Activated naive CD4-positive, alpha-beta T cell treated with anti-CD3 and anti-CD28 coated beads for 36 hours (primary cell): ENCODE results near the gene ZNF266. TPM values are rescaled to one million over a fixed set of nuclear protein-coding genes. Genes with fewer than 3 reads are reported as not detected.

Source experiments
- CTCF ChIA-PET: fragments of 350-600 bp; sonication (Branson Sonifier 250); formaldehyde crosslinking; loops from one replicate; lab custom pipeline; 2021; ENCODE audit warnings: antibody characterized with exemption; lab: Charles Lee
- DNase-seq: peaks from one replicate; pipeline ENCODE4 v3.0.0-alpha.2; 2020
- H3K27ac Mint-ChIP-seq: one replicate; pipeline ENCODE4 v1.8.0; 2021; ENCODE audit warnings: mild to moderate bottlenecking, mixed read lengths
- H3K27me3 Mint-ChIP-seq: one replicate; pipeline ENCODE4 v1.8.0; 2021; ENCODE audit warnings: low read depth, mixed read lengths
- H3K36me3 Mint-ChIP-seq: one replicate; pipeline ENCODE4 v1.8.0; 2021; ENCODE audit warnings: low read depth, mixed read lengths
- H3K4me1 Mint-ChIP-seq: one replicate; pipeline ENCODE4 v1.8.0; 2021; ENCODE audit warnings: low read depth, mixed read lengths
- H3K4me3 Mint-ChIP-seq: one replicate; pipeline ENCODE4 v1.8.0; 2021; ENCODE audit warnings: mild to moderate bottlenecking, moderate library complexity, mixed read lengths
- H3K9me3 Mint-ChIP-seq: one replicate; pipeline ENCODE4 v1.8.0; 2021; ENCODE audit warnings: mixed read lengths
- intact Hi-C: fragments of 100-400 bp; cut with micrococcal nuclease; formaldehyde crosslinking; loops from one replicate; pipeline ENCODE4 v1.15.1; 2023
- total RNA-seq, 2 experiments: library from RNA; stranded (reverse); gene quantifications; one replicate each; pipeline ENCODE4 v1.2.3, GENCODE V29; 2021

The ZNF266 gene
- 10 to 100 TPM; 19.7 to 21.9 TPM for total RNA-seq

DNA sequence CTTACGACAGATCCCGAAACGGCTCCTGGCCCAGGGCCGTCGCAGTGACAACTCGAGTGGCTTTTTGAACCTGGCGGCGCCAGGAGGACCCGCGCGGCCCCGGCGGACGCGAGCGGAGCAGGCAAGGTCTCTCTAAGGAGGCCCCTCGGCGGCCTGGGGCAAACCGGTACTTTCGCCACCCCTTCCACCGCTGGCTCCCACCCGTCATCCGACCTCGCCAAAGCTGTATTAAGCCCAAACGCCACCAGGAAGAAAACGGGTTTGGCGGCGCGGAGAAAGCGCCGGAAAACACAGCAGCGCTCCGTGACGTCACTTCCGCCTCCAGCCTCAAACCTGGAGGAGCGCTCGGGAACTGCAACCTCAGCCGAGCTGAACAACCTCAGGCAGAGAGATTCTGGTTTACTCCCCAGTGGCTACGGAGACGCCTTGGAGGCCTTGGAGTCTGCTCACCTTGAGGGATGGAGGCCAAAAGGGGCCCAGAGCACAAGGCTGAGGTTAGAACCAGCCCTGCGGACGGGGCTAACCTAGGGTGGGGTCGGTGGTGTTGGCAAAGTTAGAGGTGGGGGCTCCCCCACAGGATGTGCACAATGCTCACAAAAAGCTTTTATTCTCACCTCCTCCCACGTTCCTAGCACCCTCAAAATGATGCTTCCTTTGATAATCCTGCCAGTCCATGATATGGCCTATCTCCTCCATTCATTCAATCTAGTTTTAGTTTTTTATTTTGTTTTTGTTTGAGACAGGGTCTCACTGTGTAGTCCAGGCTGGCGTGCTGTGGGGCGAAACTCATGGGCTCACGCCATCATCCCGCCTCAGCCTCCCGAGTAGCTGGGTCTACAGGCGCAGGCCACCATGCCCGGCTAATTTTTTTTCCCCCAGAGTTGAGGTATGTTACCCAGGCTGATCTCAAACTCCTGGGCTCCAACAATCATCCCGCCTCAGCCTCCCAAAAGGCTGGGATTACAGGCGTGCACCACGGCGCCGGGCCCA is at the start of gene ZNF266:
Gene ZNF266 (minus strand): TSS at position 295 of the 990 bp plus-strand sequence. CDS start 15,484 bp downstream, outside the sequence.
- Mint-ChIP-seq H3K36me3 (peaks cover 40% of the 10 kb centered on the region), H3K27ac (peak within 1 kb of the TSS; percentile 99), H3K27me3 (no peaks in the 10 kb centered on the region), H3K9me3 (peaks cover 9% of the 10 kb centered on the region), H3K4me3 (peak within 1 kb of the TSS; percentile 90), H3K4me1 (peaks cover 20% of the 10 kb centered on the region)
- DNase-seq: peak; percentile 96
- intact Hi-C loops: loop anchor here (1.0 to 10.0 kb wide), 8 partner anchors 103 to 669 kb away; partner anchors contain the start of genes ANGPTL6, PPAN, ZNF121 and ZNF317
- CTCF ChIA-PET: interaction anchor here (0.5 to 1.5 kb wide), 6 partner anchors 20 to 379 kb away, joined by 3 to 4 read pairs (median 3); no protein-coding TSS in a partner anchor

DNA sequence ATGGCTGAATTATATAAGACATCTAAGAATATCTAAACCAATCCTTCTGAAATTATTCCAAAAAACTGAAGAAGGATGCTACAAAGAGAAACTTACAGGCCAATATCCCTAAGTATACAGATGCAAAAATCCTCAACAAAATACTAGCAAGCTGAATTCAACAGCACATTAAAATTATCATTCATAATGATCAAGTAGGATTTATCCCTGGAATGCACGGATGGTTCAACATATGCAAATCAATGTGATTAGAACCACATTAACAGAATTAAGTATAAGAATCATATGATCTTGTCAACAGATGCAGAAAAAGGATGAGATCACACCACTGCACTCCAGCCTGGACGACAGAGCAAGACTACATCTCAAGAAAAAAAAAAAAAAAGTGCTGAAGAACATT is 49.8 kb upstream of the ZNF266 start:
- H3K9me3 Mint-ChIP-seq: peaks cover 51% of the 10 kb centered on the region
- CTCF ChIA-PET: no interaction called here
- H3K27me3 Mint-ChIP-seq: no peaks in the 10 kb centered on the region
- no peak overlapping the region for H3K27ac Mint-ChIP-seq
- intact Hi-C loops: no loop called here
- no peaks in the 10 kb centered on the region for H3K4me1 Mint-ChIP-seq
- no peak for DNase-seq
- H3K4me3 Mint-ChIP-seq: no peak overlapping the region
- peaks cover 10% of the 10 kb centered on the region for H3K36me3 Mint-ChIP-seq

DNA sequence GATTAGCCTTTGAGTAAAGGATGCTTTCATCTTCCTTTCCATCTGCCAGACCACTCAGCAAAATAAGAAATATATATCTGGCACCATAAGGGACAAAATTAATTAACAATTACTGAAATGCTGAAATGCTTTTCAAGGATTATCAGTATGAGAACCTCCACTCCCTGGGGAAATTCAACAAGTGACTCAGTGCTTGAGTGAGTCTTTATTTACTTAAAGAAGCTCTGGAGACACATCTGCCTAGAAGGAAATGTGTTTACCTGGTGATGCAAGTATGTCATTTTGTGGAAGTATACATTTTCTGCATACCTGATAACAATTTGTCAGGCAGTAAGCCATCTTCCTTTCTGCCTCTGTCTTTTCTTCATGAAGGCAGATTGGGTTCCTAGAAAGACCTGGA is 39.6 kb upstream of the ZNF266 start:
- no peak overlapping the region for H3K4me3 Mint-ChIP-seq
- DNase-seq: no peak
- H3K27me3 Mint-ChIP-seq: no peaks in the 10 kb centered on the region
- H3K9me3 Mint-ChIP-seq: peaks cover 23% of the 10 kb centered on the region
- peaks cover 3% of the 10 kb centered on the region for H3K36me3 Mint-ChIP-seq
- H3K4me1 Mint-ChIP-seq: no peaks in the 10 kb centered on the region
- intact Hi-C loops: no loop called here
- no peak overlapping the region for H3K27ac Mint-ChIP-seq
- CTCF ChIA-PET: no interaction called here

DNA sequence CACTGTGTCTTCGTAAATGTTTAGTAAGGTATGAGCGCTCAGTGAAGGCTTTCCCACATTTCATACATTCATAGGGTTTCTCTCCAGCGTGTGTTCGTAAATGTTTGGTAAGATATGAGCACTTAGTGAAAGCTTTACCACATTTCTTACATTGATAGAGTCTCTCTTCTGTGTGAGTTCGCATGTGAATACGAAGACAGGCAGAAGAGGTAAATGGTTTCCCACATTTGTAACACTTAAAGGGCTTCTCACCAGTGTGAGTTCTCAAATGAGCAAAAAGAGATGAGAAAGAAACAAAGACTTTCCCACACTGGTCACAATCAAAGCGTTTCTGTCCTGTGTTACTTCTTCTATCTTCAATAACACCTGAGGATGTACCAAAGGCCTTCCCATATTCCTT is 31.8 kb upstream of the ZNF266 start:
- CTCF ChIA-PET: no interaction called here
- Mint-ChIP-seq H3K27me3 (no peaks in the 10 kb centered on the region), H3K36me3 (peaks cover 6% of the 10 kb centered on the region), H3K9me3 (peaks cover 62% of the 10 kb centered on the region), H3K27ac (no peak overlapping the region), H3K4me3 (no peak overlapping the region), H3K4me1 (no peaks in the 10 kb centered on the region)
- no peak for DNase-seq
- intact Hi-C loops: no loop called here

DNA sequence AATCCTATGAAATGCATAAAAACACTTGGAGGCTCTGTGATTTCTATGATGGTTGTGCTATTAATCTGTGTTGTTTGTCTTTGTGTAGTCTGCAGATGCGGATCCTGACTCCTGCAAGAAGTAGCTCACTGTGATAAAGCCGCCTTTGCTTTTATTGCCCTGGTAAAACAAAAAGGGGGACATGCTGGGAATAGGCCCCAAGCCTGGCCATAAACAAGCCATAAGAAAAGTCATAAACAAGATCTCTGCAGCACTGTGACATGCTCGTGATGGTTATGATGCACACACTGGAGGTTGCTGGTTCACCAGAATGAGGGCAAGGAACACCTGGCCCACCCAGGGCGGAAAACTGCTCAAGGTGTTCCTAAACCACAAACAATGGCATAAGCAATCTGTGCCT is 26.6 kb upstream of the ZNF266 start:
- CTCF ChIA-PET: no interaction called here
- peaks cover 65% of the 10 kb centered on the region for H3K9me3 Mint-ChIP-seq
- no peak overlapping the region for H3K27ac Mint-ChIP-seq
- no peak for DNase-seq
- intact Hi-C loops: no loop called here
- no peaks in the 10 kb centered on the region for H3K27me3 Mint-ChIP-seq
- peaks cover 6% of the 10 kb centered on the region for H3K36me3 Mint-ChIP-seq
- H3K4me3 Mint-ChIP-seq: no peak overlapping the region
- no peaks in the 10 kb centered on the region for H3K4me1 Mint-ChIP-seq

DNA sequence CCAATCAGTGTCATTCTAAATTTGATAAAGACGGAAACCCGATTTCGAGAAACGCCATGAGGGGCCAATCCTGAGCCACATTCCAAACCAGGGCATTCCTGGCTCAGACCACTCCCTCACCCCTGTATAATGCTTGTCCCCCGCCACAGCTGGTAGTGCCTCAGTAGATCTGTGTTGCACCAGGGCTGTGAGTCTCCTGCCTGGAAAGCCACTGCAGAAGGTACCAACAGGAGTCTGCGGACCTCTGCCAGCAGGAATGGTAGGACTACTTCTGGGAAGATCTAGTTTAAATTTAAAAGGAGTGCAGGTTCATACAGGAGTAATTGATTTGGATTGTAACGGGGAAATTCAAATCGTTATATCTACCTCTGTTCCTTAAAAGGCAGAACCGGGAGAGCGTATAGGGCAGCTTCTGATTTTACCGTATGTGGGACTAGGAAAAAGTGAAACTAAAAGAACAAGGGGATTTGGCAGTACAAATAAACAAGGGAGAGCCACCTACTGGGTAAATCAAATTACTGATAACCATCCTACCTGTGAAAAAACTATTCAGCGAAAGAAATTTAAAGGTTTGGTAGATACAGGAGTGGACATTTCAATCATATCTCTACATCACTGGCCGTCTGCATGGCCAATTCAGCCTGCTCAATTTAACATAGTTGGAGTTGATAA is 20.8 kb upstream of the ZNF266 start:
- peaks cover 8% of the 10 kb centered on the region for H3K36me3 Mint-ChIP-seq
- no peaks in the 10 kb centered on the region for H3K27me3 Mint-ChIP-seq
- no peak overlapping the region for H3K4me3 Mint-ChIP-seq
- CTCF ChIA-PET: no interaction called here
- no peak for DNase-seq
- intact Hi-C loops: no loop called here
- H3K27ac Mint-ChIP-seq: no peak overlapping the region
- H3K9me3 Mint-ChIP-seq: peaks cover 61% of the 10 kb centered on the region
- no peaks in the 10 kb centered on the region for H3K4me1 Mint-ChIP-seq

DNA sequence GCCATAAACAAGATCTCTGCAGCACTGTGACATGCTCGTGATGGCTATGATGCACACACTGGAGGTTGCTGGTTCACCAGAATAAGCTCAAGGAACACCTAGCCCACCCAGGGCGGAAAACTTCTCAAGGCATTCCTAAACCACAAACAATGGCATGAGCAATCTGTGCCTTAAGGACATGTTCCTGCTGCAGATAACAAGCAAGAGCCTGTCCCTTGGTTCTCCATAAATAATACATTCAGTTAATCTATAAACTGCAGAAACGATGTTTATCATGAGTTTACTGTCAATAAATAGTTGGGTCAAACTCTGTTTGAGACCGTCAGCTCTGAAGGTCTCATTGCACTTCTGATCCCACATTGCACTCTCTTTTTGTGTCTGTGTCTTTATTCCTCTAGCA is 18.6 kb upstream of the ZNF266 start:
- peaks cover 11% of the 10 kb centered on the region for H3K36me3 Mint-ChIP-seq
- no peak overlapping the region for H3K4me3 Mint-ChIP-seq
- H3K27ac Mint-ChIP-seq: no peak overlapping the region
- no peaks in the 10 kb centered on the region for H3K27me3 Mint-ChIP-seq
- intact Hi-C loops: no loop called here
- no peaks in the 10 kb centered on the region for H3K4me1 Mint-ChIP-seq
- peaks cover 58% of the 10 kb centered on the region for H3K9me3 Mint-ChIP-seq
- CTCF ChIA-PET: no interaction called here
- DNase-seq: no peak

DNA sequence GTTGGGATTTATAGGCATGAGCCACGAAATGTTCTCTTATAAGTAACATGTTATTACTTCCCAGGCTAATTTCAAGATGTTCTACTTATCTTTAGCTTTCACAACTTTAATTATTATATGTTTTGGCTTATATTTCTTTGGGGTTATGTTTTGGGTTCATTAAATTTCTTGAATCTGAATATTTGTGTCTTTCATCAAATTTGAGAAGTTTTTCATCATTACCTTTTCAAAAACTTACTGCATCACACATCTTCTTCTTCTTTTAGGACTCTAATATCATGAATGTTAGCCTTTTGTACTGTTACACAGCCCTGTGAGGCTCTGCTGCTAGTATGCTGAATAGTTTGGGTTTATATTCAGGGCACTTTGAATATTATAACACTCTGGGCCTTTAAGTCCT is 9.7 kb upstream of the ZNF266 start:
- intact Hi-C loops: no loop called here
- no peak overlapping the region for H3K27ac Mint-ChIP-seq
- DNase-seq: no peak
- CTCF ChIA-PET: interaction anchor here (0.6 kb wide), 1 partner anchor 210 kb away, joined by 4 read pairs; no protein-coding TSS in a partner anchor
- H3K27me3 Mint-ChIP-seq: no peaks in the 10 kb centered on the region
- no peaks in the 10 kb centered on the region for H3K4me1 Mint-ChIP-seq
- peaks cover 37% of the 10 kb centered on the region for H3K36me3 Mint-ChIP-seq
- peaks cover 49% of the 10 kb centered on the region for H3K9me3 Mint-ChIP-seq
- H3K4me3 Mint-ChIP-seq: no peak overlapping the region

DNA sequence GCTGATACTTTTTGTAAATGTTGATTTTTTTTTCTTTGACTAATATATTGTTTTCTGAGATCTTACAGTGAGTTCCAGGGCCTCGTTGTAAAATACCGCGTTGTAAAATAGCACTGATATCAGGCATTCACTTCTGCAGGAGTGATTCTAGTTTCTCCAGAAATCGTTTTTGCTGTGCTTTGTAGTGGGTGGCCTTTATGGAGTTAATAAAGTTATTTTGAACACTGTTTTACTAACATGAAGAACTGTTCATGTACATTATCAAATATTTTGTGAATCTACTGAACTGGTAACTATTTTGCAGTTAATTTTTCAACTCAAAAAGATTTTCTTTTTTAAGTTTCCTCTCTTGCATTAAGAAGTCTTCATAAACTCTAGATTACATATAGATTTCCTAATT is 985 bp upstream of the ZNF266 start:
- Mint-ChIP-seq H3K4me1 (peaks cover 20% of the 10 kb centered on the region), H3K4me3 (peak overlapping the region; percentile 90), H3K9me3 (peaks cover 9% of the 10 kb centered on the region), H3K27me3 (no peaks in the 10 kb centered on the region), H3K36me3 (peaks cover 34% of the 10 kb centered on the region), H3K27ac (peak overlapping the region; percentile 99)
- intact Hi-C loops: loop anchor here (5.0 to 10.0 kb wide), 3 partner anchors 129 to 668 kb away; partner anchors contain the start of genes ANGPTL6, PPAN, ZNF562 and ZNF699
- DNase-seq: no peak
- CTCF ChIA-PET: interaction anchor here (0.5 to 1.5 kb wide), 7 partner anchors 21 to 378 kb away, joined by 3 read pairs; no protein-coding TSS in a partner anchor

DNA sequence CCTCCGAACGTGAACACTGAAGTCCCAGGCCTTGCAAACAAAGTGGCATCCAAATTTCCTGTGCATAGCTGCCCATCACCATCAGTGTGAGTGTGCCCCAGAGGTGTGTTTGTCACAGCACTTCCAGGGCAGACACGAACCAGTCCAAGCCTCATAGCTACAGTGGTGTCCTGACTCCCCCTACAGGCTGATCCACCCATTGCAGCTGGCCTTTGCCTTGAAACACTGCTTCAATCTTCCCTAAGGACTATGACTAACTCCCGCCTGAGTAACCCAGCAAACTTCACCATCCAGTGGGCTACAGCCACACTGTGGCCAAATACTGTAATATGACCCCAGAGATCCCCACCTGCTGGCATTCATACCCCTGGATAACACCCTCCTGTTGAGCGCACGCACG is 3.9 kb downstream of the ZNF266 start:
- intact Hi-C loops: loop anchor here (10.0 kb wide), 2 partner anchors 243 to 673 kb away; partner anchors contain the start of genes ANGPTL6, PPAN and ZNF562
- peak; percentile 52 for DNase-seq

DNA sequence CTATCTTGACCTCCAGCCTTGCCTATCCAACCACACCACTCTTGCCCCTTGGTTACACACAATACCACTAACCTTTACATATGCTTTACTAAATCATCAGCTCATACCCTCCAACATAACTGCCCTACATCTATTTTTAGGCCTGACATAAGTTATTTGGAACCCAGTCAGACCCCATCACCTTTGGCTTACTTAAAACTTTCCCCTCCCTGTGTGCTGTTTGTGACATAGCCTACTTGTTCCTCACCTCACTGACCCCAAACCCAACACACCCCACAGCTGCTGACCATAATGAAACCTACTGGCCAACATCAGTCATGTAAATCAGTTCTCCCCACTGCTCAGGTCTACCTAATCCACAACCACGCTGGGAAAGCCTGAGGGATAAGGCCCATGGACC is 4.9 kb downstream of the ZNF266 start:
- Mint-ChIP-seq H3K4me1 (peaks cover 14% of the 10 kb centered on the region), H3K9me3 (peaks cover 29% of the 10 kb centered on the region), H3K4me3 (no peak overlapping the region), H3K27me3 (no peaks in the 10 kb centered on the region), H3K27ac (no peak overlapping the region), H3K36me3 (peaks cover 80% of the 10 kb centered on the region)
- intact Hi-C loops: loop anchor here (10.0 kb wide), 2 partner anchors 244 to 674 kb away; partner anchors contain the start of genes ANGPTL6, PPAN and ZNF562
- CTCF ChIA-PET: interaction anchor here (1.1 kb wide), 1 partner anchor 226 kb away, joined by 3 read pairs; no protein-coding TSS in a partner anchor
- DNase-seq: no peak

More for the DNA sequence above, 3.9 kb downstream of the ZNF266 start:
- Mint-ChIP-seq H3K27me3 (no peaks in the 10 kb centered on the region), H3K4me1 (peaks cover 18% of the 10 kb centered on the region), H3K27ac (no peak overlapping the region), H3K9me3 (peaks cover 24% of the 10 kb centered on the region), H3K36me3 (peaks cover 70% of the 10 kb centered on the region), H3K4me3 (no peak overlapping the region)
- CTCF ChIA-PET: interaction anchor here (0.6 to 0.7 kb wide), 2 partner anchors 121 to 226 kb away, joined by 3 read pairs; no protein-coding TSS in a partner anchor

DNA sequence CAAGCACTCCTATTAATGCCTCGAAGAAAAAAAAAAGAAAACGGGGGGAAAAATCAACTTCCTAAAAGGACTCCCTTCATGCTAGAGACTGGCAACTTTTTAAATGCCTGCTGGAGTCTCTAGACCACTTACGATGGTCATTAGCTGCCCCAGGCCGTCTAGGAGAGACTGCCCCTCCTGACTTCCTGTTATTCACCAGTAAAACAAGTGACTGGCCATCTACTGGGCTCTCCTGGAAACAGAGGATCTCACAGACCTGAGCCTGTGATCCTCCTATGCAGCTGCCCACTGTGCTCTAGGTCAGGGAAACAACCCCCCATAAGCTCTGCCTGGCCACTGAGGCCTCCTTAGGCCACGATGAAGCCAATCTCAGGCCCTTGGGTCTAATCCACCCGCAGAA is 7.4 kb downstream of the ZNF266 start:
- H3K27me3 Mint-ChIP-seq: no peaks in the 10 kb centered on the region
- H3K4me3 Mint-ChIP-seq: no peak overlapping the region
- peaks cover 2% of the 10 kb centered on the region for H3K4me1 Mint-ChIP-seq
- peaks cover 92% of the 10 kb centered on the region for H3K36me3 Mint-ChIP-seq
- H3K27ac Mint-ChIP-seq: no peak overlapping the region
- intact Hi-C loops: no loop called here
- peaks cover 47% of the 10 kb centered on the region for H3K9me3 Mint-ChIP-seq
- CTCF ChIA-PET: no interaction called here
- no peak for DNase-seq
